K562 (cell line): ENCODE measurements around the gene UNKL. TPM values are rescaled to one million over a fixed set of nuclear protein-coding genes. Genes with fewer than 3 reads are reported as not detected.

Experiments
- ATAC-seq: fragments of 200-7000 bp; cut with Tn5 transposase; 3 replicates; pipeline ENCODE4 v1.9.1; 2020; ENCODE audit warnings: moderate library complexity
- BruUV-seq: library from RNA; stranded (reverse); fragments of 400-500 nt; replicated peaks from 2 replicates; lab custom pipeline; 2021; lab: Mats Ljungman, UMichigan
- CTCF ChIA-PET: fragments of 300-600 bp; formaldehyde crosslinking; extraction: SDS; loops from one replicate; lab custom pipeline; 2021; ENCODE audit warnings: low intra/inter-chr PET ratio; lab: Yijun Ruan, JAX
- POLR2A ChIA-PET: fragments of 300-600, 350-650 bp; sonication (Branson Sonifier 250); formaldehyde crosslinking; extraction: SDS; loops from one replicate; lab custom pipeline; 2021; ENCODE audit warnings: antibody characterized with exemption, inconsistent platforms; lab: Yijun Ruan, JAX
- DNase-seq, 4 experiments: peaks; one replicate each; pipeline versions ENCODE4 v3.0.0 to v3.0.0-alpha.2; 2011 to 2018; ENCODE audit warnings: low spot score in 3 of 4, mixed read lengths in 3 of 4; ENCODE audit errors: extremely low read depth in 1 of 4
- FAIRE-seq: peaks from 2 replicates; lab custom pipeline; 2011; peaks lifted over from hg19 to GRCh38; lab: Jason Lieb, UNC
- H2AFZ ChIP-seq: 2 replicates; pipeline ENCODE4 v1.6.0; 2011; ENCODE audit warnings: low read depth, low read length, control low read depth, inconsistent platforms
- H3K27ac ChIP-seq: fragments of 200-600 bp; 3 replicates; pipeline ENCODE4 v1.8.0; 2011; ENCODE audit warnings: low read depth, mild to moderate bottlenecking, control low read depth, inconsistent platforms, low read length, moderate library complexity, mixed read lengths; ENCODE audit errors: extremely low read depth
- H3K27me3 ChIP-seq, 2 experiments: fragments of 300-600 bp in 1 of 2; 2 replicates in 1 of 2; 3 replicates in 1 of 2; pipeline versions ENCODE4 v1.6.0 to v1.8.0; 2011; ENCODE audit warnings: inconsistent platforms in 2 of 2, low read length in 2 of 2, mild to moderate bottlenecking in 1 of 2, mixed read lengths in 1 of 2, moderate library complexity in 1 of 2; ENCODE audit not compliant: control insufficient read depth in 2 of 2, insufficient read depth in 2 of 2
- H3K36me3 ChIP-seq: fragments of 300-600 bp; 3 replicates; pipeline ENCODE4 v1.8.0; 2011; ENCODE audit warnings: mild to moderate bottlenecking, low read length, inconsistent platforms; ENCODE audit not compliant: control insufficient read depth, insufficient read depth
- H3K4me1 ChIP-seq, 2 experiments: fragments of 200-600 bp in 1 of 2; replicated peaks in 1 of 2; 2 replicates in 1 of 2; 3 replicates in 1 of 2; pipeline versions ENCODE4 v1.5.1 to v1.8.0; 2011; ENCODE audit warnings: inconsistent platforms in 2 of 2, low read length in 2 of 2, mild to moderate bottlenecking in 1 of 2, mixed read lengths in 1 of 2, moderate library complexity in 1 of 2; ENCODE audit not compliant: control insufficient read depth in 2 of 2, insufficient read depth in 2 of 2
- H3K4me2 ChIP-seq: 2 replicates; pipeline ENCODE4 v1.6.1; 2011; ENCODE audit warnings: low read length, control low read depth, inconsistent platforms, mixed read lengths; ENCODE audit not compliant: insufficient read depth
- H3K4me3 ChIP-seq: fragments of 200-600 bp; sonication (generic), shearing (Covaris generic); 2 replicates; pipeline ENCODE4 v1.5.1; 2016; ENCODE audit warnings: control low read depth, inconsistent platforms
- H3K79me2 ChIP-seq: fragments of 200-600 bp; 3 replicates; pipeline ENCODE4 v1.8.0; 2011; ENCODE audit warnings: low read length, inconsistent platforms; ENCODE audit not compliant: control insufficient read depth, insufficient read depth
- H3K9ac ChIP-seq, 2 experiments: 2 replicates each; pipeline versions ENCODE4 v1.6.0 to v1.6.1; 2011; ENCODE audit warnings: low read depth in 2 of 2, low read length in 2 of 2, control low read depth in 1 of 2, inconsistent platforms in 1 of 2, mild to moderate bottlenecking in 1 of 2, mixed read lengths in 1 of 2; ENCODE audit not compliant: insufficient read depth in 1 of 2
- H3K9me1 ChIP-seq: one replicate; pipeline ENCODE4 v1.6.0; 2011; ENCODE audit warnings: inconsistent platforms, mild to moderate bottlenecking, low read length, moderate library complexity; ENCODE audit not compliant: control insufficient read depth, insufficient read depth
- H3K9me3 ChIP-seq: replicated peaks from 2 replicates; pipeline ENCODE4 v1.5.1; 2011; ENCODE audit warnings: low read depth, low read length, inconsistent platforms; ENCODE audit not compliant: control insufficient read depth, insufficient read depth
- H4K20me1 ChIP-seq: replicated peaks from 2 replicates; pipeline ENCODE4 v1.6.1; 2011; ENCODE audit warnings: low read length, inconsistent platforms, mixed read lengths; ENCODE audit not compliant: control insufficient read depth, insufficient read depth
- POLR2B ChIP-seq: fragments of 450-650 bp; IDR thresholded peaks from 2 replicates; pipeline ENCODE4 v1.6.1; 2018; ENCODE audit warnings: low read depth; ENCODE audit not compliant: partially characterized antibody
- POLR2G ChIP-seq: fragments of 200-400 bp; formaldehyde crosslinking; IDR thresholded peaks from 2 replicates; pipeline ENCODE4 v1.6.1; 2017; ENCODE audit warnings: low read depth, mild to moderate bottlenecking, antibody characterized with exemption, low read length, moderate library complexity
- TCF7 ChIP-seq: sonication (generic); IDR thresholded peaks from 2 replicates; pipeline ENCODE4 v1.6.1; 2016; ENCODE audit warnings: antibody characterized with exemption, borderline replicate concordance
- ZNF551 ChIP-seq: fragments of 250-450 bp; sonication (Bioruptor Pico); IDR thresholded peaks from 2 replicates; pipeline ENCODE4 v1.5.0; 2021; ENCODE audit warnings: mild to moderate bottlenecking, moderate library complexity
- ZNF668 ChIP-seq: fragments of 250-450 bp; sonication (Bioruptor Pico); IDR thresholded peaks from 2 replicates; pipeline ENCODE4 v1.8.0; 2022; ENCODE audit warnings: mild to moderate bottlenecking, inconsistent platforms
- WGBS: fragments of 100-300 bp; shearing (Covaris generic); methylation state at CpG from one replicate; pipeline ENCODE4 v1.1.6; 2016; ENCODE audit warnings: low coverage, mixed read lengths; ENCODE audit not compliant: insufficient coverage; ENCODE audit errors: missing lambda C conversion rate; 5-methylcytosine and 5-hydroxymethylcytosine counted together
- in situ Hi-C: fragments of 300-500 bp; cut with MboI; formaldehyde crosslinking; loops from 4 replicates; pipeline ENCODE4 v1.15.0; 2018; ENCODE audit warnings: inconsistent platforms, mixed read lengths
- intact Hi-C: fragments of 100-400 bp; cut with micrococcal nuclease; formaldehyde crosslinking; loops from 2 replicates; pipeline ENCODE4 v1.14.2; 2022
- polyA plus RNA-seq, 8 experiments: library from polyadenylated mRNA; depleted of rRNA in 4 of 8; stranded (reverse) in 5 of 8; unstranded in 3 of 8; fragments of >200 nt; fragmentation: Nextera tagmentation in 2 of 8; fragmentation: Illumina TruSeq in 1 of 8; extraction: Ambion mirVana in 2 of 8; extraction: Trizol in 1 of 8; gene quantifications; 2 replicates each; pipeline versions ENCODE4 v1.2.1 to v1.2.3, GENCODE V29; 2011 to 2014; ENCODE audit warnings: inconsistent platforms in 1 of 8, missing spikeins in 1 of 8
- total RNA-seq, 7 experiments: library from RNA; depleted of rRNA in 6 of 7; stranded (reverse); fragments of >200 nt in 6 of 7; fragmentation: Illumina TruSeq in 2 of 7; extraction: Trizol in 2 of 7; gene quantifications; 2 replicates each; pipeline versions ENCODE4 v1.2.1 to v1.2.3, GENCODE V29; 2011 to 2021; ENCODE audit warnings: low replicate concordance in 1 of 7

The UNKL gene
- total and polyA plus RNA-seq, 9 of the 15 experiments (the other 6 are each of a cell fraction or from before 2014, with no cell fraction given) = 0.37 to 30.2 (median 5.1) TPM

DNA sequence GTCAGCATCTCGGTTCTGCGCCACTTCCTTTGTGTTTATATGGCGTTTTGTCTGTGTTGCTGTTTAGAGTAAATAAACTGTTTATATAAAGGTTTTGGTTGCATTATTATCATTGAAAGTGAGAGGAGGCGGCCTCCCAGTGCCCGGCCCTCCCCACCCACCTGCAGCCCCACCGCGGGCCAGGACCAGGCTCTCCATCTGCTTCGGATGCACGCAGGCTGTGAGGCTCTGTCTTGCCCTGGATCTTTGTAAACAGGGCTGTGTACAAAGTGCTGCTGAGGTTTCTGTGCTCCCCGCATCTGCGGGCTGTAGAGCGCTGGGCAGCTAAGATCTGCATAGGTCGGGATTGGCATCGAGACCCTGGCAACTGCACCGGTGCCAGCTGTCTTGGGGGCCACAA, 89.2 kb downstream of the UNKL start (continued):
- no peak for TF ChIP-seq POLR2B
- no peak for TF ChIP-seq TCF7
- no peak for TF ChIP-seq ZNF668

DNA sequence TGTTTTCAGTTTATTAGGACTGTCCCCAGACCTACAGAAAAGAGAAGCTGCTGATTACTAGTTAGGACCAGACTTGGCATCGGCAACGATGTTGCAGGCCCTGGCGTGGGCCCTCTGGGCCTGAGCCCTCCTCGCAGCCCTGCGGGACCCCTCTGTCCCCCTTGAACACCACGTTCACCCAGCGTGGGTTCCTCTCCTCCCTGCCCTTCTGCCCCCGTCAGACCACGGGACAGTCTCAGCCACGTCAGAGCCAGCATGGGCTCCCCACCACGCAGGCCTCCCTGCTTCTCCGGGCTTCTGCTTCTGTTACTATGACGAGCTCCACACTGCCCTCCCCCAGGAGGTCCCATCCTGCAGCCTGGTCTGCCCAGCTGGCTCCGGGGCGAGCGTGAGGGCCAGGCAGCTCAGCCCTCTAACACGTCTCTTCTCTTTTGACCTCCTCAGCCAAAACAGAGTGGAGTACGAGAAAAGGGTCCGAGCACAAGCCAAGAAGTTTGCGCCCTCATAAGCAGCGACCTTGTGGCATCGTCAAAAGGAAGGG, 90.1 kb downstream of the UNKL start:
- ChIA-PET CTCF (no interaction called here), POLR2A (interaction anchor here (0.6 to 2.2 kb wide), 3 partner anchors 9 to 13 kb away, joined by 3 to 8 read pairs (median 4); no protein-coding TSS in a partner anchor)
- TF ChIP-seq POLR2G = peak; percentile 30; the same call in 1 of the 2 replicates
- no peak for TF ChIP-seq ZNF551 (CRISPR knock-in tag)
- DNase-seq = no peak
- WGBS = 89% methylated on average over 18 of the region's 22 CpGs
- peaks cover 53% of the 10 kb centered on the region for H3K36me3 ChIP-seq
- H3K9ac ChIP-seq = no peak overlapping the region
- H3K9me3 ChIP-seq = no peaks in the 10 kb centered on the region
- no peak overlapping the region for H3K27ac ChIP-seq
- H3K79me2 ChIP-seq = no peaks in the 10 kb centered on the region
- H3K4me1 ChIP-seq = peaks cover 0 to 33% of the 10 kb centered on the region in 2 experiments; a peak in 2 of 5 replicates
- intact Hi-C loops (no loop called here), in situ Hi-C loops (no loop called here)
- H4K20me1 ChIP-seq = no peaks in the 10 kb centered on the region
- no peaks in the 10 kb centered on the region for H3K27me3 ChIP-seq
- no peak overlapping the region for H3K4me2 ChIP-seq
- no peaks in the 10 kb centered on the region for H3K9me1 ChIP-seq
- no peak overlapping the region for H2AFZ ChIP-seq
- FAIRE-seq = no peak
- ATAC-seq = no peak
- H3K4me3 ChIP-seq = no peak overlapping the region
- BruUV-seq = no TSS peak
